OCI-LY1 (cell line): ENCODE data around the gene PRKG2.

ENCODE experiments used
- H2AFZ ChIP-seq: fragments of 200-600 bp; sonication (generic), shearing (Covaris generic); 2 replicates; pipeline ENCODE4 v1.6.0; 2014; ENCODE audit warnings: antibody characterized with exemption, mild to moderate bottlenecking, low read length
- H3F3A ChIP-seq: fragments of 200-600 bp; sonication (generic), shearing (Covaris generic); 2 replicates; pipeline ENCODE4 v1.6.0; 2014; ENCODE audit warnings: mild to moderate bottlenecking, antibody characterized with exemption, low read length, moderate library complexity; ENCODE audit not compliant: insufficient read depth
- H3K27ac ChIP-seq: fragments of 200-600 bp; sonication (generic); 2 replicates; pipeline ENCODE4 v1.5.1; 2014; ENCODE audit warnings: low read length, mixed run types, mild to moderate bottlenecking, low read depth; ENCODE audit not compliant: poor library complexity, severe bottlenecking
- H3K27me3 ChIP-seq: fragments of 200-600 bp; sonication (generic); 2 replicates; pipeline ENCODE4 v1.6.0; 2014; ENCODE audit warnings: antibody characterized with exemption, mild to moderate bottlenecking, low read length, moderate library complexity; ENCODE audit not compliant: insufficient read depth
- H3K36me3 ChIP-seq: fragments of 200-600 bp; sonication (generic); 2 replicates; pipeline ENCODE4 v1.6.1; 2014; ENCODE audit warnings: mild to moderate bottlenecking, antibody characterized with exemption, low read length, moderate library complexity, mixed read lengths; ENCODE audit not compliant: insufficient read depth
- H3K4me1 ChIP-seq: fragments of 200-600 bp; sonication (generic); 2 replicates; pipeline ENCODE4 v1.5.1; 2014; ENCODE audit warnings: mild to moderate bottlenecking, low read length, moderate library complexity; ENCODE audit not compliant: insufficient read depth, severe bottlenecking
- H3K4me2 ChIP-seq: fragments of 200-600 bp; sonication (generic), shearing (Covaris generic); 2 replicates; pipeline ENCODE4 v1.6.1; 2014; ENCODE audit warnings: low read length
- H3K4me3 ChIP-seq: fragments of 200-600 bp; sonication (generic); 2 replicates; pipeline ENCODE4 v1.5.1; 2014; ENCODE audit warnings: low read length, low read depth, mild to moderate bottlenecking, mixed read lengths; ENCODE audit not compliant: poor library complexity, severe bottlenecking
- H3K79me2 ChIP-seq: fragments of 200-600 bp; shearing (Covaris generic); 2 replicates; pipeline ENCODE4 v1.6.1; 2016; ENCODE audit warnings: mixed run types, low read length, mixed read lengths; ENCODE audit not compliant: insufficient read depth
- H3K9ac ChIP-seq: fragments of 200-600 bp; sonication (generic), shearing (Covaris generic); 2 replicates; pipeline ENCODE4 v1.6.1; 2014; ENCODE audit warnings: mild to moderate bottlenecking, low read length, mixed read lengths
- H3K9me2 ChIP-seq: fragments of 200-600 bp; sonication (generic), shearing (Covaris generic); 2 replicates; pipeline ENCODE4 v1.6.1; 2014; ENCODE audit warnings: low read depth, mild to moderate bottlenecking, low read length, mixed read lengths
- H3K9me3 ChIP-seq: fragments of 200-600 bp; shearing (Covaris generic); 2 replicates; pipeline ENCODE4 v1.6.1; 2014; ENCODE audit warnings: low read length, mixed read lengths
- H4K20me1 ChIP-seq: fragments of 200-600 bp; sonication (generic), shearing (Covaris generic); 2 replicates; pipeline ENCODE4 v1.6.0; 2016; ENCODE audit warnings: mild to moderate bottlenecking, low read length; ENCODE audit not compliant: insufficient read depth
- EZH2 ChIP-seq: fragments of 200-600 bp; sonication (generic), shearing (Covaris generic); IDR thresholded peaks from 2 replicates; pipeline ENCODE4 v1.8.0; 2017; ENCODE audit warnings: borderline replicate concordance, mixed run types, mild to moderate bottlenecking, antibody characterized with exemption, low read length, moderate library complexity, mixed read lengths
- TF ChIP-seq, protein P1 (sequence below): fragments of 200-600 bp; sonication (generic), shearing (Covaris generic); IDR thresholded peaks from 2 replicates; pipeline ENCODE4 v1.5.1; 2017; ENCODE audit warnings: mild to moderate bottlenecking, antibody characterized with exemption, low read length, moderate library complexity, mixed read lengths

PRKG2 gene

DNA sequence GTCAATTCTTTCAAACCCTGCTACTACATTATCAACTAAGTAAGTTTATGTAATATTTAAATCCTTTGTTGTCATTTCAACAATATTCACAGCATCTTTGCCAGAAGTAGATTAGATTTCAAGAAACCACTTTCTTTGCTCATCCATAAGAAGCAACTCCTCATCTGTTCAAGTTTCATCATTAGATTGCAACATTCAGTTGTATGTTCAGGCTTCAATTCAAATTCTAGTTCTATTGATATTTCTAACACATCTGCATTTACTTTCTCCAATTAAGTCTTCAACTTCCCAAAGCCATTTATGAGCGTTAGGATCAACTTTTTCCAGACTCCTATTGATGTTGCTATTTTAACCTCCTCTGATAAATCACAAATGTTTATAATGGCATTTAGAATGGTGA, 118.5 kb downstream of the PRKG2 start:
- Histone ChIP-seq H3K9ac (no peak overlapping the region), H3K9me2 (no peaks in the 10 kb centered on the region), H3K4me2 (no peak overlapping the region), H3K4me1 (no peaks in the 10 kb centered on the region), H3K4me3 (no peak overlapping the region), H3K27me3 (no peaks in the 10 kb centered on the region), H3K27ac (no peak overlapping the region), H3F3A (no peaks in the 10 kb centered on the region), H3K36me3 (no peaks in the 10 kb centered on the region), H4K20me1 (no peaks in the 10 kb centered on the region), H3K9me3 (no peaks in the 10 kb centered on the region), H3K79me2 (no peaks in the 10 kb centered on the region), H2AFZ (no peak overlapping the region)
- TF ChIP-seq EZH2, result no peak
- TF ChIP-seq, protein P1, sequence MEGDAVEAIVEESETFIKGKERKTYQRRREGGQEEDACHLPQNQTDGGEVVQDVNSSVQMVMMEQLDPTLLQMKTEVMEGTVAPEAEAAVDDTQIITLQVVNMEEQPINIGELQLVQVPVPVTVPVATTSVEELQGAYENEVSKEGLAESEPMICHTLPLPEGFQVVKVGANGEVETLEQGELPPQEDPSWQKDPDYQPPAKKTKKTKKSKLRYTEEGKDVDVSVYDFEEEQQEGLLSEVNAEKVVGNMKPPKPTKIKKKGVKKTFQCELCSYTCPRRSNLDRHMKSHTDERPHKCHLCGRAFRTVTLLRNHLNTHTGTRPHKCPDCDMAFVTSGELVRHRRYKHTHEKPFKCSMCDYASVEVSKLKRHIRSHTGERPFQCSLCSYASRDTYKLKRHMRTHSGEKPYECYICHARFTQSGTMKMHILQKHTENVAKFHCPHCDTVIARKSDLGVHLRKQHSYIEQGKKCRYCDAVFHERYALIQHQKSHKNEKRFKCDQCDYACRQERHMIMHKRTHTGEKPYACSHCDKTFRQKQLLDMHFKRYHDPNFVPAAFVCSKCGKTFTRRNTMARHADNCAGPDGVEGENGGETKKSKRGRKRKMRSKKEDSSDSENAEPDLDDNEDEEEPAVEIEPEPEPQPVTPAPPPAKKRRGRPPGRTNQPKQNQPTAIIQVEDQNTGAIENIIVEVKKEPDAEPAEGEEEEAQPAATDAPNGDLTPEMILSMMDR, result no peak

DNA sequence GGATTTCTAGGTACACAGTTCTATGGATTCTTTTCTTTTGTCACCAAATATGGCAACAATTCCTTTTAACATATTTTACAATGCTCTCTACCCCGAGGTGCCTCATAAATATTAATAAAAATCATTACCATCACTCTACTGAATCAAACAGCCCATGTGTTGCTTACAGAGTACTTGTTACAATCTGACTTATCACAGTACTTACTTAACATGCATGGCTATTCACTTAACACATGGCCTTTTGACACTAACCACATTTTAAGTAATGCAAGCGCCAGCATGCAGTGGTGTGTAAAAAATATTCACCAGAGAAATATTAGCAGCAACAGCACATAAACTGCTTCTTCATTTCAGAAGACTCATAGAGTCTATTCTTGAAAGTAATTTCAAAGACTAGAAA, 119.6 kb downstream of the PRKG2 start:
- no peaks in the 10 kb centered on the region for H3K36me3 ChIP-seq
- no peak overlapping the region for H3K4me2 ChIP-seq
- H3K79me2 ChIP-seq, result no peaks in the 10 kb centered on the region
- H3K9ac ChIP-seq, result no peak overlapping the region
- no peak overlapping the region for H2AFZ ChIP-seq
- TF ChIP-seq EZH2, result no peak
- TF ChIP-seq, protein P1, result no peak
- H3K4me3 ChIP-seq, result no peak overlapping the region
- no peaks in the 10 kb centered on the region for H3F3A ChIP-seq
- no peaks in the 10 kb centered on the region for H3K27me3 ChIP-seq
- no peaks in the 10 kb centered on the region for H4K20me1 ChIP-seq
- no peak overlapping the region for H3K27ac ChIP-seq
- H3K9me3 ChIP-seq, result no peaks in the 10 kb centered on the region
- no peaks in the 10 kb centered on the region for H3K9me2 ChIP-seq
- H3K4me1 ChIP-seq, result no peaks in the 10 kb centered on the region

DNA sequence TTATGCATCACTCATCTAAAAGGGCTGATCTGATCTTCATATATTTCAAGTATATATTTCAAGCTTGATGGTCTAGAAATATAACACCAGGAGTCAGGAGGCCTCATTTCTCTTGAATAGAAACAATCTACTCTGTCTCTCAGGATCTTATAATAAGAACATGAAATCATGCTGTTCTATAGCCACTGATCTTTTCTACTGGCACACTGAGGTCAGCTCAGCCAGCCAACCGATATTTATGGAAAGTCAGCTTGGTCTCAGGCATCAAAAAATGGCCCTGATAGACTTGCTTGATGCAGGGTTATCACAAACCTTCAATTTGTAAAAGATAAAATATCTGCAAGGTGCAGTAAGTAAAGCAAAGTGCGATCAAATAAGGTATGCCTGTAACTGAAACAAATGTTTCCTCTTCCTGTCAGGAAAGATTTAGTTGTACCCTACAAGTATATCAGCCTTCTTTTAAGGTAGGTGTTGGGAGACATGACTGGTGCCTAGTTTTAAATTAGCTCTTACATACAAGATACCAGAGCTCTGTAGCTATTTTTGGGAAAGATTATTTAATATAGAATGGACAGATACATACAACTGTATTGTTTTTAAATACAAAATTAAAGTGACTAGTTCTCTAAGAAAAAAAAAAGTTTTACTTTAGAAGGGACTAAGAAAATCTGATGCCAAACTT, 121.2 kb downstream of the PRKG2 start:
- no peaks in the 10 kb centered on the region for H4K20me1 ChIP-seq
- H3K9ac ChIP-seq, result no peak overlapping the region
- TF ChIP-seq, protein P1, result no peak
- TF ChIP-seq EZH2, result no peak
- no peaks in the 10 kb centered on the region for H3K27me3 ChIP-seq
- no peaks in the 10 kb centered on the region for H3K9me2 ChIP-seq
- H3F3A ChIP-seq, result no peaks in the 10 kb centered on the region
- H3K27ac ChIP-seq, result no peak overlapping the region
- H3K4me3 ChIP-seq, result no peak overlapping the region
- no peaks in the 10 kb centered on the region for H3K79me2 ChIP-seq
- no peaks in the 10 kb centered on the region for H3K36me3 ChIP-seq
- H3K4me2 ChIP-seq, result no peak overlapping the region
- no peaks in the 10 kb centered on the region for H3K9me3 ChIP-seq
- no peaks in the 10 kb centered on the region for H3K4me1 ChIP-seq
- no peak overlapping the region for H2AFZ ChIP-seq
